Activated CD4-positive, alpha-beta T cell treated with anti-CD3 and anti-CD28 coated beads for 48 hours (primary cell): ENCODE measurements around the gene KCTD15.
"Not testable (repeated sequence)": the region's sequence is repeated elsewhere in the genome, so short reads cannot be mapped to it uniquely, and the experiment has no call there.

Source experiments
- DNase-seq: peaks from one replicate; pipeline ENCODE4 v3.0.0-alpha.2; 2020

KCTD15 gene

GRCh38 chr19:33815380-33816340 is 19.0 kb downstream of the KCTD15 start:
- no peak for DNase-seq

- no peak for DNase-seq
Measured at GRCh38 chr19:33818411-33818810, 21.7 kb downstream of the KCTD15 start.

GRCh38 chr19:33819078-33819477 is 22.4 kb downstream of the KCTD15 start:
- not testable (repeated sequence) for DNase-seq

- no peak for DNase-seq
Measured at GRCh38 chr19:33819506-33819879, 22.8 kb downstream of the KCTD15 start.

- DNase-seq = peak; percentile 76
Measured at GRCh38 chr19:33819880-33820781, 23.5 kb downstream of the KCTD15 start.

GRCh38 chr19:33821871-33822270 is 25.2 kb downstream of the KCTD15 start:
- no peak for DNase-seq

GRCh38 chr19:33823341-33823740 is 26.7 kb downstream of the KCTD15 start:
- DNase-seq = no peak

- DNase-seq = no peak
Measured at GRCh38 chr19:33825556-33825955, 28.9 kb downstream of the KCTD15 start.

GRCh38 chr19:33826521-33826920 is 29.9 kb downstream of the KCTD15 start:
- DNase-seq = no peak

GRCh38 chr19:33828266-33829075 is 31.8 kb downstream of the KCTD15 start:
- no peak for DNase-seq

- DNase-seq = no peak
Measured at GRCh38 chr19:33830264-33830663, 33.6 kb downstream of the KCTD15 start.

- no peak for DNase-seq
Measured at GRCh38 chr19:33831825-33832224, 35.2 kb downstream of the KCTD15 start.

- DNase-seq = no peak
Measured at GRCh38 chr19:33832633-33833032, 36.0 kb downstream of the KCTD15 start.

- DNase-seq = no peak
Measured at GRCh38 chr19:33840382-33840781, 43.7 kb downstream of the KCTD15 start.

- no peak for DNase-seq
Measured at GRCh38 chr19:33840783-33841182, 44.1 kb downstream of the KCTD15 start.

- no peak for DNase-seq
Measured at GRCh38 chr19:33841685-33842084, 45.0 kb downstream of the KCTD15 start.

- no peak for DNase-seq
Measured at GRCh38 chr19:33844478-33844877, 47.8 kb downstream of the KCTD15 start.

- no peak for DNase-seq
Measured at GRCh38 chr19:33845498-33845897, 48.8 kb downstream of the KCTD15 start.

- no peak for DNase-seq
Measured at GRCh38 chr19:33849551-33850147, 53.0 kb downstream of the KCTD15 start.

- no peak for DNase-seq
Measured at GRCh38 chr19:33859016-33859415, 62.3 kb downstream of the KCTD15 start.

- DNase-seq = no peak
Measured at GRCh38 chr19:33860312-33861090, 63.8 kb downstream of the KCTD15 start.

GRCh38 chr19:33861950-33862349 is 65.3 kb downstream of the KCTD15 start:
- no peak for DNase-seq
